ENCODE measurements around the gene CEBPA.

DNA sequence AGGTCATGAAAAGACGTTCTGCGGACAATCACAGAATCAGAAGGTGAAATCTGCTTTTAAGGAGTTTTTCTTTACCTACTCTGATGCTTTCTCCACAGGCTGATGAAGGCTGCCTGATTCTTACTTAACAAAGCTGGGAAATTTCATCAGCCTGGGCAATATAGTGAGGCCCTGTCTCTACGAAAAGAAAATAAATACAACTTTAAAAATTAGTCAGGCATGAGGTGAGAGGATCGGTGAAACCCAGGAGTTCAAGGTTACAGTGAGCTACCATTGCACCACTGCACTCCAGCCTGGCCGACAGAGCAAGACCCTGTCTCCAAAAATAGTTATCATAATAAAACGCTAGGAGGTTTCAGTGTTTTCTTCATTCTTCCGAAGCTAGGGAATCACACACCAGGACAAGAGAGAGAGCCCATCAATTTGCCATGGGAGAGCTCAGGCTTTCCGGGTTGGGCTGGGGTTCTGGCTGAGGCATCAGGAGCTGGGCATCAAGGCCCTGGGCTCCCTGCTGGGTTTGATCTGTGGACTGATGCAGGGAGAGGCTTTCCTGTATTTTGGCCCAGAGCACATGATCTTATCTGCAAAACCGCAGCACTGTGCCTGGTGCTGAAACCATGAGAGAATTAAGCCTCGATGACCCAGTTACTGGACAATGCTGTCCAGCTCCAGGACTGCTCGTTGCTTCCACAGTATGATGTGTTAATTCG, 46.1 kb upstream of the CEBPA start:
- TF ChIP-seq, protein P1, sequence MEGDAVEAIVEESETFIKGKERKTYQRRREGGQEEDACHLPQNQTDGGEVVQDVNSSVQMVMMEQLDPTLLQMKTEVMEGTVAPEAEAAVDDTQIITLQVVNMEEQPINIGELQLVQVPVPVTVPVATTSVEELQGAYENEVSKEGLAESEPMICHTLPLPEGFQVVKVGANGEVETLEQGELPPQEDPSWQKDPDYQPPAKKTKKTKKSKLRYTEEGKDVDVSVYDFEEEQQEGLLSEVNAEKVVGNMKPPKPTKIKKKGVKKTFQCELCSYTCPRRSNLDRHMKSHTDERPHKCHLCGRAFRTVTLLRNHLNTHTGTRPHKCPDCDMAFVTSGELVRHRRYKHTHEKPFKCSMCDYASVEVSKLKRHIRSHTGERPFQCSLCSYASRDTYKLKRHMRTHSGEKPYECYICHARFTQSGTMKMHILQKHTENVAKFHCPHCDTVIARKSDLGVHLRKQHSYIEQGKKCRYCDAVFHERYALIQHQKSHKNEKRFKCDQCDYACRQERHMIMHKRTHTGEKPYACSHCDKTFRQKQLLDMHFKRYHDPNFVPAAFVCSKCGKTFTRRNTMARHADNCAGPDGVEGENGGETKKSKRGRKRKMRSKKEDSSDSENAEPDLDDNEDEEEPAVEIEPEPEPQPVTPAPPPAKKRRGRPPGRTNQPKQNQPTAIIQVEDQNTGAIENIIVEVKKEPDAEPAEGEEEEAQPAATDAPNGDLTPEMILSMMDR (IDR thresholded peaks at IDR 0.05; ENCODE audit: low read depth, low read length) = no peak
- TF ChIP-seq POLR2A (IDR thresholded peaks at IDR 0.05; ENCODE audit: extremely low read depth, insufficient read length) = no peak

Data from NB4 (cell line).